K562 (cell line): Measurements from ENCODE around the gene OGDH. TPM values are rescaled to one million over a fixed set of nuclear protein-coding genes. Genes with fewer than 3 reads are reported as not detected.

Experiments used
- ATAC-seq: fragments of 200-7000 bp; cut with Tn5 transposase; 3 replicates; pipeline ENCODE4 v1.9.1; 2020; ENCODE audit warnings: moderate library complexity
- BruUV-seq: library from RNA; stranded (reverse); fragments of 400-500 nt; replicated peaks from 2 replicates; lab custom pipeline; 2021; lab: Mats Ljungman, UMichigan
- CTCF ChIA-PET: fragments of 300-600 bp; formaldehyde crosslinking; extraction: SDS; loops from one replicate; lab custom pipeline; 2021; ENCODE audit warnings: low intra/inter-chr PET ratio; lab: Yijun Ruan, JAX
- POLR2A ChIA-PET: fragments of 300-600, 350-650 bp; sonication (Branson Sonifier 250); formaldehyde crosslinking; extraction: SDS; loops from one replicate; lab custom pipeline; 2021; ENCODE audit warnings: antibody characterized with exemption, inconsistent platforms; lab: Yijun Ruan, JAX
- DNase-seq, 4 experiments: peaks; one replicate each; pipeline versions ENCODE4 v3.0.0 to v3.0.0-alpha.2; 2011 to 2018; ENCODE audit warnings: low spot score in 3 of 4, mixed read lengths in 3 of 4; ENCODE audit errors: extremely low read depth in 1 of 4
- FAIRE-seq: peaks from 2 replicates; lab custom pipeline; 2011; peaks lifted over from hg19 to GRCh38; lab: Jason Lieb, UNC
- H2AFZ ChIP-seq: 2 replicates; pipeline ENCODE4 v1.6.0; 2011; ENCODE audit warnings: low read depth, low read length, control low read depth, inconsistent platforms
- H3K27ac ChIP-seq: fragments of 200-600 bp; 3 replicates; pipeline ENCODE4 v1.8.0; 2011; ENCODE audit warnings: low read depth, mild to moderate bottlenecking, control low read depth, inconsistent platforms, low read length, moderate library complexity, mixed read lengths; ENCODE audit errors: extremely low read depth
- H3K27me3 ChIP-seq, 2 experiments: fragments of 300-600 bp in 1 of 2; 2 replicates in 1 of 2; 3 replicates in 1 of 2; pipeline versions ENCODE4 v1.6.0 to v1.8.0; 2011; ENCODE audit warnings: inconsistent platforms in 2 of 2, low read length in 2 of 2, mild to moderate bottlenecking in 1 of 2, mixed read lengths in 1 of 2, moderate library complexity in 1 of 2; ENCODE audit not compliant: control insufficient read depth in 2 of 2, insufficient read depth in 2 of 2
- H3K36me3 ChIP-seq: fragments of 300-600 bp; 3 replicates; pipeline ENCODE4 v1.8.0; 2011; ENCODE audit warnings: mild to moderate bottlenecking, low read length, inconsistent platforms; ENCODE audit not compliant: control insufficient read depth, insufficient read depth
- H3K4me1 ChIP-seq, 2 experiments: fragments of 200-600 bp in 1 of 2; replicated peaks in 1 of 2; 2 replicates in 1 of 2; 3 replicates in 1 of 2; pipeline versions ENCODE4 v1.5.1 to v1.8.0; 2011; ENCODE audit warnings: inconsistent platforms in 2 of 2, low read length in 2 of 2, mild to moderate bottlenecking in 1 of 2, mixed read lengths in 1 of 2, moderate library complexity in 1 of 2; ENCODE audit not compliant: control insufficient read depth in 2 of 2, insufficient read depth in 2 of 2
- H3K4me2 ChIP-seq: 2 replicates; pipeline ENCODE4 v1.6.1; 2011; ENCODE audit warnings: low read length, control low read depth, inconsistent platforms, mixed read lengths; ENCODE audit not compliant: insufficient read depth
- H3K4me3 ChIP-seq: fragments of 200-600 bp; sonication (generic), shearing (Covaris generic); 2 replicates; pipeline ENCODE4 v1.5.1; 2016; ENCODE audit warnings: control low read depth, inconsistent platforms
- H3K79me2 ChIP-seq: fragments of 200-600 bp; 3 replicates; pipeline ENCODE4 v1.8.0; 2011; ENCODE audit warnings: low read length, inconsistent platforms; ENCODE audit not compliant: control insufficient read depth, insufficient read depth
- H3K9ac ChIP-seq, 2 experiments: 2 replicates each; pipeline versions ENCODE4 v1.6.0 to v1.6.1; 2011; ENCODE audit warnings: low read depth in 2 of 2, low read length in 2 of 2, control low read depth in 1 of 2, inconsistent platforms in 1 of 2, mild to moderate bottlenecking in 1 of 2, mixed read lengths in 1 of 2; ENCODE audit not compliant: insufficient read depth in 1 of 2
- H3K9me1 ChIP-seq: one replicate; pipeline ENCODE4 v1.6.0; 2011; ENCODE audit warnings: inconsistent platforms, mild to moderate bottlenecking, low read length, moderate library complexity; ENCODE audit not compliant: control insufficient read depth, insufficient read depth
- H3K9me3 ChIP-seq: replicated peaks from 2 replicates; pipeline ENCODE4 v1.5.1; 2011; ENCODE audit warnings: low read depth, low read length, inconsistent platforms; ENCODE audit not compliant: control insufficient read depth, insufficient read depth
- H4K20me1 ChIP-seq: replicated peaks from 2 replicates; pipeline ENCODE4 v1.6.1; 2011; ENCODE audit warnings: low read length, inconsistent platforms, mixed read lengths; ENCODE audit not compliant: control insufficient read depth, insufficient read depth
- CREB3 ChIP-seq: fragments of 450-650 bp; conservative IDR thresholded peaks from 2 replicates; pipeline ENCODE4 v1.6.1; 2016; ENCODE audit warnings: missing genetic modification characterization, low read depth, mild to moderate bottlenecking, missing compliant biosample characterization, moderate library complexity
- E2F4 ChIP-seq: sonication (generic); formaldehyde crosslinking; IDR thresholded peaks from 2 replicates; pipeline ENCODE4 v1.8.0; 2022; ENCODE audit warnings: mild to moderate bottlenecking, low read depth, missing genetic modification reagents
- HMBOX1 ChIP-seq: sonication (generic); IDR thresholded peaks from 2 replicates; pipeline ENCODE4 v1.6.1; 2016
- MYBL2 ChIP-seq, 2 experiments: fragments of 450-650 bp in 1 of 2; sonication (generic) in 1 of 2; formaldehyde crosslinking in 1 of 2; IDR thresholded peaks; 2 replicates each; pipeline versions ENCODE4 v1.6.1 to v1.8.1; 2017 to 2022; ENCODE audit warnings: borderline replicate concordance in 1 of 2, inconsistent platforms in 1 of 2, low read depth in 1 of 2, mild to moderate bottlenecking in 1 of 2, missing genetic modification reagents in 1 of 2, moderate library complexity in 1 of 2
- PBX2 ChIP-seq, 2 experiments: IDR thresholded peaks in 1 of 2; conservative IDR thresholded peaks in 1 of 2; 2 replicates each; pipeline ENCODE4 v1.6.1; 2016; ENCODE audit warnings: low read depth in 2 of 2, mild to moderate bottlenecking in 1 of 2, missing compliant biosample characterization in 1 of 2, missing genetic modification characterization in 1 of 2, moderate library complexity in 1 of 2
- PHTF2 ChIP-seq: fragments of 250-450 bp; sonication (Bioruptor Pico); IDR thresholded peaks from 2 replicates; pipeline ENCODE4 v1.5.0; 2021; ENCODE audit warnings: mild to moderate bottlenecking
- PKNOX1 ChIP-seq: fragments of 450-650 bp; IDR thresholded peaks from 2 replicates; pipeline ENCODE4 v1.6.1; 2016
- SREBF1 ChIP-seq: fragments of 150-350 bp; IDR thresholded peaks from 2 replicates; pipeline ENCODE4 v1.6.1; 2014; ENCODE audit warnings: antibody characterized with exemption, low read depth, low read length, borderline replicate concordance
- TCF15 ChIP-seq: fragments of 250-450 bp; sonication (Bioruptor Pico); IDR thresholded peaks from 2 replicates; pipeline ENCODE4 v1.8.0; 2022; ENCODE audit warnings: moderate library complexity, mild to moderate bottlenecking, inconsistent platforms
- U2AF1 ChIP-seq: fragments of 200-400 bp; formaldehyde crosslinking; optimal IDR thresholded peaks from 2 replicates; pipeline ENCODE3; 2017; ENCODE audit warnings: mild to moderate bottlenecking, low read depth, low read length, moderate library complexity
- ZNF324 ChIP-seq: fragments of 250-450 bp; sonication (Bioruptor Pico); IDR thresholded peaks from 2 replicates; pipeline ENCODE4 v1.4.0; 2020; ENCODE audit warnings: mild to moderate bottlenecking
- ZNF511 ChIP-seq: sonication (generic); formaldehyde crosslinking; IDR thresholded peaks from 2 replicates; pipeline ENCODE4 v1.8.0; 2022; ENCODE audit warnings: mild to moderate bottlenecking, missing genetic modification reagents
- WGBS: fragments of 100-300 bp; shearing (Covaris generic); methylation state at CpG from one replicate; pipeline ENCODE4 v1.1.6; 2016; ENCODE audit warnings: low coverage, mixed read lengths; ENCODE audit not compliant: insufficient coverage; ENCODE audit errors: missing lambda C conversion rate; 5-methylcytosine and 5-hydroxymethylcytosine counted together
- in situ Hi-C: fragments of 300-500 bp; cut with MboI; formaldehyde crosslinking; loops from 4 replicates; pipeline ENCODE4 v1.15.0; 2018; ENCODE audit warnings: inconsistent platforms, mixed read lengths
- intact Hi-C: fragments of 100-400 bp; cut with micrococcal nuclease; formaldehyde crosslinking; loops from 2 replicates; pipeline ENCODE4 v1.14.2; 2022
- polyA plus RNA-seq, 8 experiments: library from polyadenylated mRNA; depleted of rRNA in 4 of 8; stranded (reverse) in 5 of 8; unstranded in 3 of 8; fragments of >200 nt; fragmentation: Nextera tagmentation in 2 of 8; fragmentation: Illumina TruSeq in 1 of 8; extraction: Ambion mirVana in 2 of 8; extraction: Trizol in 1 of 8; gene quantifications; 2 replicates each; pipeline versions ENCODE4 v1.2.1 to v1.2.3, GENCODE V29; 2011 to 2014; ENCODE audit warnings: inconsistent platforms in 1 of 8, missing spikeins in 1 of 8
- total RNA-seq, 7 experiments: library from RNA; depleted of rRNA in 6 of 7; stranded (reverse); fragments of >200 nt in 6 of 7; fragmentation: Illumina TruSeq in 2 of 7; extraction: Trizol in 2 of 7; gene quantifications; 2 replicates each; pipeline versions ENCODE4 v1.2.1 to v1.2.3, GENCODE V29; 2011 to 2021; ENCODE audit warnings: low replicate concordance in 1 of 7

The OGDH gene
- total and polyA plus RNA-seq, 9 of the 15 experiments (the other 6 are each of a cell fraction or from before 2014, with no cell fraction given) = 3.1 to 80.3 (median 23.5) TPM

GRCh38 chr7:44757739-44758138, 151.3 kb downstream of the OGDH start:
- no peak for FAIRE-seq
- Histone ChIP-seq H3K27ac (no peak overlapping the region), H4K20me1 (0 out of 2 replicates have a peak, but pooled peaks cover 5% of the 10 kb centered on the region), H3K9ac (no peak overlapping the region), H3K4me2 (no peak overlapping the region), H2AFZ (no peak overlapping the region), H3K36me3 (peaks cover 46% of the 10 kb centered on the region; the same call in 2 of the 3 replicates), H3K4me3 (no peak overlapping the region), H3K4me1 (peaks cover 16 to 41% of the 10 kb centered on the region in 2 experiments; a peak in 4 of 5 replicates), H3K27me3 (no peaks in the 10 kb centered on the region), H3K9me1 (no peaks in the 10 kb centered on the region), H3K79me2 (peaks cover 35% of the 10 kb centered on the region), H3K9me3 (no peaks in the 10 kb centered on the region)
- DNase-seq = no peak
- no TSS peak for BruUV-seq
- in situ Hi-C loops = no loop called here
- CTCF ChIA-PET = no interaction called here
- ATAC-seq = no peak
- POLR2A ChIA-PET = no interaction called here
- intact Hi-C loops = no loop called here
- 72% methylated on average over 6 of the region's 7 CpGs for WGBS
- TF ChIP-seq TCF15 (CRISPR knock-in tag) (no peak), CREB3 (tag) (no peak), PBX2 (CRISPR knock-in tag; IDR thresholded peaks at IDR 0.05; ENCODE audit: low read depth) (no peak), PBX2 (tag; conservative IDR thresholded peaks at IDR 0.05; ENCODE audit: low read depth) (no peak), ZNF324 (CRISPR knock-in tag) (no peak), U2AF1 (no peak), ZNF511 (CRISPR knock-in tag) (no peak), HMBOX1 (no peak), PKNOX1 (no peak), SREBF1 (no peak), PHTF2 (CRISPR knock-in tag) (no peak), MYBL2 (IDR thresholded peaks at IDR 0.05; ENCODE audit: low read depth) (no peak), MYBL2 (CRISPR knock-in tag; IDR thresholded peaks at IDR 0.05; ENCODE audit: borderline replicate concordance) (no peak), E2F4 (CRISPR knock-in tag) (no peak)
